ENCODE measurements around the gene OTULIN.
A peak's percentile ranks its signal among the peaks of the same experiment; 100 is the strongest.

The OTULIN gene

DNA sequence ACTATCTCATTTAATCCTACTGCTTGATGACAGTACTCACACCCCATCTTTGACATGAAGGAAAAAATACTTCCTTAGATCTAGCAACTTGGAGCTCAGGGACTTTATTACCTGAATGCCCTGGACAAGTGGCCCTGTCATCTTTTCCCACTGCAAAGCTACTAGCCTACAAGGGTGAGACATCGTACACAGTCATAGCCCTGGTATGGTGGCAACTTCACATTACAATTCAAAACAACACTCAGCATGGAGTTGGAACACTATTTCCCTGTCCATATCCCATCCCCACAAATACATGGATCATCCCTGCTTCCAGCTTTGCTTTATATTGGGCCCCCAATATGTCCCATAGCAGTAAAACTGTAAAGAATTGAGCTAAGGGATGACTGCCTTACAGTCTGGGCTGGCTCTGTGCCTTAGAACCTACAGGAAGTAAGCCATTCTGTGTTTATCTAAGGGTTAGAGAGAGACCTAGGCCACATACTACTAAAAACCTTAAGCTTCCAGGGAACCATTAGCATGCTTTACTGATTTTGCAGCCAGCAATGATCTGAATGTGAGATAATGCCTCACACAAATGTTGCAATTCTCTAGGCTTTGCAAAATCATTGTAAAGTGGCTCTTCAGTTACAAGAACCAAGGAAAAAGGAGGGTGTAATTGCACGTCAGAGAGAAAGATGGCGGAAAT lies 55.9 kb downstream of the OTULIN start:
- H3K36me3 ChIP-seq (ENCODE audit: control insufficient read depth, insufficient read depth, low read length): no peaks in the 10 kb centered on the region
- H3K27me3 ChIP-seq (ENCODE audit: control insufficient read depth, insufficient read depth, low read length): no peaks in the 10 kb centered on the region
- no peak overlapping the region for H3K27ac ChIP-seq (ENCODE audit: low read length)
- no peak for DNase-seq (ENCODE audit: low read depth, low spot score)
- H3K9me3 ChIP-seq (ENCODE audit: control insufficient read depth, insufficient read depth, low read length): no peaks in the 10 kb centered on the region
- WGBS (ENCODE audit: insufficient coverage, insufficient read length): no CpG with 5 or more reads among the region's 3 CpGs
- H3K4me3 ChIP-seq (ENCODE audit: low read length): no peak overlapping the region
- no peaks in the 10 kb centered on the region for H3K4me1 ChIP-seq (ENCODE audit: control insufficient read depth, insufficient read depth, low read length)

DNA sequence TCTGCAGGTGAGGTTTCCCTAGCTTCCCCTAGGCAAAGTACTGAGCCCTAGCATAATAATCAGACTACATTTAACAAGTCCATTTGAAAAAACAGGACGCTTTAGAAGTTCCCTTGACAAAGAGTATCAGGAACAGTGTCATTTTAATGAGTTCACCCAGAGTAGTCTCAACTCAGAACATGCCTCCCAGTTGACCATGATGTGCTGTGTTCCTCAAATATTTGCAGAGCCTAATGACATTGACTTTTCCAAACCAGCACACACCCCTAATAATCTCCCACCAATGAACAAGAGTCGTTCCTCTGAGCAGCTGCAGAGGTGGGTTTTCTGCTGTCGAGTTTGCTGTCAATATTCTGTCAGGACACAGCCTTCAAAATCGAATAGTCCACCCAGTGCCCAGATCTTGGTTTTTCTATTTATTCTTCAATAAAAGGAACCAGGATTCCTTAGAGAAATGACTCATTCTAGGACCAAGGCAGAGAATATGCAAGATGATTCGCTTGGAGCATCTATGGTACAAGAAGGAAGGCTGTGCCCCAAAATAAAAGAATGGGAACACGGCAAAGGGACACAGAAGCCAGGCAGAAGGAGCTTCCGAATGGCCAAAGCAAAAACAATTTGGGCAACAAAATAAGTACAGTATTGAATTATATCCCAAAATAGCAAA lies 57.6 kb downstream of the OTULIN start:
- Histone ChIP-seq H3K4me1 (ENCODE audit: control insufficient read depth, insufficient read depth, low read length) (no peaks in the 10 kb centered on the region; the same call in 1 of the 2 replicates), H3K27me3 (ENCODE audit: control insufficient read depth, insufficient read depth, low read length) (no peaks in the 10 kb centered on the region), H3K4me3 (ENCODE audit: low read length) (no peak overlapping the region), H3K9me3 (ENCODE audit: control insufficient read depth, insufficient read depth, low read length) (no peaks in the 10 kb centered on the region), H3K36me3 (ENCODE audit: control insufficient read depth, insufficient read depth, low read length) (no peaks in the 10 kb centered on the region), H3K27ac (ENCODE audit: low read length) (no peak overlapping the region)
- DNase-seq (ENCODE audit: low read depth, low spot score): no peak
- WGBS (ENCODE audit: insufficient coverage, insufficient read length): no CpG with 5 or more reads among the region's 7 CpGs

DNA sequence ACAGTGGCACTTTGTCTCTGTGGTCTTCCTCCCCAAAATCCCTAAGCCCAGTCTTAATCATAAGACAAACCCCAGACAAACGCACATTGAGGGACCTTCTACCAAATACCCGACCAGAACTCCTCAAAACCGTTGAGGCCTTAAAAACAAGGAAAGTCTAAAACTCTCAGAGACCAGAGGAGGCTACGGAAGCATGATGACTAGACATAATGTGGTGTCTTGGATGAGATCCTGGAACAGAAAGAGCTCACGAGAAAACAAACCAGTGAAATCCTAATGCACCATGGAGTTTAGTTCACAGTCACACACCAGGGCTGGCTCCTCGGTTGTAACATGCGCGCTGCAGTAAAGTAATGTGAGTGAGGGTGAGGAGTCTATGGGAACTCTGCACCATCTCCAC lies 58.4 kb downstream of the OTULIN start:
- H3K4me3 ChIP-seq (ENCODE audit: low read length): no peak overlapping the region
- H3K9me3 ChIP-seq (ENCODE audit: control insufficient read depth, insufficient read depth, low read length): no peaks in the 10 kb centered on the region
- no peak overlapping the region for H3K27ac ChIP-seq (ENCODE audit: low read length)
- H3K27me3 ChIP-seq (ENCODE audit: control insufficient read depth, insufficient read depth, low read length): no peaks in the 10 kb centered on the region
- H3K4me1 ChIP-seq (ENCODE audit: control insufficient read depth, insufficient read depth, low read length): peaks cover 3% of the 10 kb centered on the region; the same call in 1 of the 2 replicates
- no peak for DNase-seq (ENCODE audit: low read depth, low spot score)
- H3K36me3 ChIP-seq (ENCODE audit: control insufficient read depth, insufficient read depth, low read length): no peaks in the 10 kb centered on the region
- WGBS (ENCODE audit: insufficient coverage, insufficient read length): no CpG with 5 or more reads among the region's 8 CpGs

DNA sequence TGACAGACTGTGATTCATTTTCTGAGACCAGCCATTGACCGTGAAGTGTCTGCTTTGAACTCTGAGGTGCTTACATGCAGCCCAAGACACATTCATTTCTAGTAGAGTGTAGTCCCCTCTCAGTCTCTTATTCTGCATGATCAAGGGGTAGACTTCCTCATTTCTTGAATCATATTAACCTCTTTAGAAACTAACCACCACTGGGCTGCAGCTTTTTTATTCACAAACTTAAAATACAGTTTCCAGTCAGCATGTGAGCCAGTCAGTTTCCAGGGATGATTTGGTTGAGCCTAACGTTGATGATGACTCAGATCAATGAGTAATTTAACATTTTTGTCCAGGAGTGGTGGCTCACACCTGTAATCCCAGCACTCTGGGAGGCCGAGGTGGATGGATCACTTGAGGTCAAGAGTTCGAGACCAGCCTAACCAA lies 59.2 kb downstream of the OTULIN start:
- WGBS (ENCODE audit: insufficient coverage, insufficient read length): no CpG with 5 or more reads among the region's 4 CpGs
- H3K27me3 ChIP-seq (ENCODE audit: control insufficient read depth, insufficient read depth, low read length): no peaks in the 10 kb centered on the region
- DNase-seq (ENCODE audit: low read depth, low spot score): no peak

DNA sequence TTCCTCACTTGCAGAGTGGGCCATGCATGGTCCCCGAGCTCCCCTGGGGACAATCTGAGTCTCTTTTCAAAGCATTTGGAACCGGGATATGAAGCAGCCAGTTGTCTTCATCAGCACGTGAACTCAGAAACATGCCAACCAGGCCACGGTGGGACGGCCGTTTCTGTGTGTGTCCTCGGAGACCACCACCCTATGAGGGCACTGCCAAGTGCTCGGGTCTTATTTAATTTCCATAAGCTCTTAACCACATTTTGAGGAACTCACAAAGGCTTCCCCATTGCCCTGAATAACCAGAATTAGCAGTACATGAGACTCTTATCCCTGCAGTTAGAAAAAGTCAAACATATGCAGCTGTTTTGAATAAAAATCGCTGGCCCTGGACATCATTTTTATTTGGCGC lies 60.1 kb downstream of the OTULIN start:
- no CpG with 5 or more reads among the region's 10 CpGs for WGBS (ENCODE audit: insufficient coverage, insufficient read length)
- no peak overlapping the region for H3K4me3 ChIP-seq (ENCODE audit: low read length)
- no peaks in the 10 kb centered on the region for H3K36me3 ChIP-seq (ENCODE audit: control insufficient read depth, insufficient read depth, low read length)
- H3K27me3 ChIP-seq (ENCODE audit: control insufficient read depth, insufficient read depth, low read length): no peaks in the 10 kb centered on the region
- H3K27ac ChIP-seq (ENCODE audit: low read length): no peak overlapping the region
- no peak for DNase-seq (ENCODE audit: low read depth, low spot score)
- H3K4me1 ChIP-seq (ENCODE audit: control insufficient read depth, insufficient read depth, low read length): peaks cover 7% of the 10 kb centered on the region
- no peaks in the 10 kb centered on the region for H3K9me3 ChIP-seq (ENCODE audit: control insufficient read depth, insufficient read depth, low read length)

More for the DNA sequence above, 59.2 kb downstream of the OTULIN start:
- H3K4me1 ChIP-seq (ENCODE audit: control insufficient read depth, insufficient read depth, low read length): peaks cover 6% of the 10 kb centered on the region
- H3K9me3 ChIP-seq (ENCODE audit: control insufficient read depth, insufficient read depth, low read length): no peaks in the 10 kb centered on the region
- no peaks in the 10 kb centered on the region for H3K36me3 ChIP-seq (ENCODE audit: control insufficient read depth, insufficient read depth, low read length)
- no peak overlapping the region for H3K4me3 ChIP-seq (ENCODE audit: low read length)
- no peak overlapping the region for H3K27ac ChIP-seq (ENCODE audit: low read length)

DNA sequence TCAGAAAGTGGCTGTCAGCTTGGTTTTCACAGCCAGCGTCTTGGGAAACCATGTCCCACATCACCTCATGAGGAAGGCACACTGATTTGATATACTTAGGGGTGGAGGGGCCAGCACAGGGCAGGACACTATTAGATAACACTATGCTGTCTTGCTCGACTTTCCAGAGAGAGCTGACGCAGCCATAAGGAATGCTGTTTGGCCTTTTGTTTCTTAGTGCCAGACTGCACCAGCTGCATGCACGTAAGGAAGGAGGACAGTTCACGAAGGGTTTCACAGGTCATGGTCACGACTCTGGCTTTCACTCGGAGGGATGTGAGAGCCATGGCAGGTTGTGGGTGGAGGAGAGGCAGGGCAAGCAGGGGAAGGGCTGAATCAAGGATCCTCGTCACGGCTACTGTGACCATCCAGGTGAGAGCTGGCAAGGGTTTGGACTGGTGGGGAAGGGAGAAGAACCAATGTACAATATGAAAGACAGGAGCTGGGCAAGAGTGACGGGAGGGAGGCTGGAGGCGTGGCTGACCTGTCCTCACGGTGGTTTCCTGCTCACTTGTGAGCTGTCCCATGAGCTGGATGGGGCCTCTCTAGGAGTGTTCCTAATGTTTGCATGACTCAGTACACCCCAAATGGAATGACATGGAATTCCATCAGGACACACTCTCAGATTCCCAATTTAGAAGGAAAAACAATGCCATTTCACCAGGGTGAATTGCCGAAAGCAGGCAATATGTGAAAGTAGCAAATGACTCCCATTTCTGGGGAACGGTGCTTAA lies 61.7 kb downstream of the OTULIN start:
- no peak for DNase-seq (ENCODE audit: low read depth, low spot score)

DNA sequence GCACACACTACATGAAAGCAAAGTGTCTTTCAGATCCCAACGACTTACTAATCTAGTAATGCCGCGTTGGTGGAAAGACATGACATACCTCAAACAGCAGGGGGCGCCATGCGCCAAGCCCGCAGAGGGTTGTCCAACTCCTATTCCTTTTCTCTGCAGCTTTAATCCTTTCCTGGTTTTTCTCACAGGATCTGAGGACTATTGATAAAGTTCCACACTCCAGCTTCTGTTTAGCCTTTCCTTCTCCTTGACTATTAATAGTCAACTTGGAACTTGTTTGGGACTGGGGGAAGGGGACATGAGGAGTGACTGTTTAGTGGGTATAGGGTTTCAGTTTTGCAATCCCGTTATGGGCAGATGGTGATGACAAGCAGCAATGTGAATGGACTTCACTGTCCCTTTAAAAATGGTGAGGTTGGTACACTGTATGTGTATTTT lies 62.9 kb downstream of the OTULIN start:
- peaks cover 8% of the 10 kb centered on the region for H3K4me1 ChIP-seq (ENCODE audit: control insufficient read depth, insufficient read depth, low read length)
- H3K27me3 ChIP-seq (ENCODE audit: control insufficient read depth, insufficient read depth, low read length): no peaks in the 10 kb centered on the region
- no peak overlapping the region for H3K27ac ChIP-seq (ENCODE audit: low read length)
- DNase-seq (ENCODE audit: low read depth, low spot score): peak; percentile 54
- no peaks in the 10 kb centered on the region for H3K9me3 ChIP-seq (ENCODE audit: control insufficient read depth, insufficient read depth, low read length)
- no CpG with 5 or more reads among the region's 7 CpGs for WGBS (ENCODE audit: insufficient coverage, insufficient read length)
- no peak overlapping the region for H3K4me3 ChIP-seq (ENCODE audit: low read length)
- H3K36me3 ChIP-seq (ENCODE audit: control insufficient read depth, insufficient read depth, low read length): no peaks in the 10 kb centered on the region

More for the DNA sequence above, 61.7 kb downstream of the OTULIN start:
- H3K27ac ChIP-seq (ENCODE audit: low read length): no peak overlapping the region
- no peaks in the 10 kb centered on the region for H3K36me3 ChIP-seq (ENCODE audit: control insufficient read depth, insufficient read depth, low read length)
- WGBS (ENCODE audit: insufficient coverage, insufficient read length): no CpG with 5 or more reads among the region's 14 CpGs
- H3K27me3 ChIP-seq (ENCODE audit: control insufficient read depth, insufficient read depth, low read length): no peaks in the 10 kb centered on the region
- H3K4me1 ChIP-seq (ENCODE audit: control insufficient read depth, insufficient read depth, low read length): peaks cover 8% of the 10 kb centered on the region
- H3K9me3 ChIP-seq (ENCODE audit: control insufficient read depth, insufficient read depth, low read length): no peaks in the 10 kb centered on the region
- no peak overlapping the region for H3K4me3 ChIP-seq (ENCODE audit: low read length)

DNA sequence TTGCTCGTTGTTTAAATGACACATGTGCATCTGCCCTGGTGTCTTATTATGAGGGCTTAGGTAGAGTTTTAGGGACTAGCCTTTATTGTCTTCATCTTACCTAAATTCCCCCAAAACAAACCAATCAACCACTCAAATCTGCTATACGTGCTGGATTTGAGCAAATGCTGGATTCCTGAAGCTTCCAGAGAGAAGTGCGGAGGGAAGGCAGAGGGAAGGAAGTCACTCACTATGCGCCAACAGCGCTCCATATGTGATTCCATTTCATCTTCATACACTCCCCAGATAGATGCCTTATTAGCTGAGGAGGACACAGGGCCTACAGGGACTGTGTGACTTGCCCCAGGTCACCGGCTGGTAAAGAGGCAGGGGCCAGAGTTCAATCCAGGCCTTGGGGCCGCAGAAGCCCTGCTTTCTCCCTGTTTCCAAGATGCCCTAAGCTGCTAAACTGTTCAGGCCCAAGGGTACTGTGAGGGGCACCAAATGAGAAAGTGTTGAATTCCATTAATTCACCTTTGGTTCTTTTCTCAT lies 63.5 kb downstream of the OTULIN start:
- no peaks in the 10 kb centered on the region for H3K36me3 ChIP-seq (ENCODE audit: control insufficient read depth, insufficient read depth, low read length)
- no peak for DNase-seq (ENCODE audit: low read depth, low spot score)
- no peaks in the 10 kb centered on the region for H3K9me3 ChIP-seq (ENCODE audit: control insufficient read depth, insufficient read depth, low read length)
- peaks cover 8% of the 10 kb centered on the region for H3K4me1 ChIP-seq (ENCODE audit: control insufficient read depth, insufficient read depth, low read length)
- no peak overlapping the region for H3K4me3 ChIP-seq (ENCODE audit: low read length)
- H3K27ac ChIP-seq (ENCODE audit: low read length): no peak overlapping the region
- WGBS (ENCODE audit: insufficient coverage, insufficient read length): no CpG with 5 or more reads among the region's 7 CpGs
- no peaks in the 10 kb centered on the region for H3K27me3 ChIP-seq (ENCODE audit: control insufficient read depth, insufficient read depth, low read length)

DNA sequence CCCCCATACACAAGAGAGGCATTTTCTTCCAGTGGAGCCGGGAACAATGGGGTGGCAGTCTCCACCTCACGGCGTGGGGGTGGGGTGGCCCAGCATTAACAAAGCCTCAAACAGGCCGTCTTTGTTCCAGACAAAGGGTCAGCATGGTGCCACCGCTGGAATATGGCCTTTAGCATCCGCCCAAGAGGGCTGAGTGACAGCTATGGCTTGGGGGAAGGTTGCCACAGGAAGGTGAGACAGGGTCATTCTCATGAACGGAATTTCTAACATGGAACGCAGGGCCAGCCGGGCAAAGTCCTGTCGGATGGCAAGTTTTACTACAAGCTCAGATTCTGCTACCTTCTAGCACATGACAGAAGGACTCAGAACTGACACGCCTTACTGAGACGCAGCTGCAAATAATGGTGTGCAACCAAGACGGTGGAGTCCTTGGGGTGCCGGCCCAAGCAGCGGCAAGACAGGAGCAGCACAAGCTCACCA lies 64.0 kb downstream of the OTULIN start:
- no peaks in the 10 kb centered on the region for H3K36me3 ChIP-seq (ENCODE audit: control insufficient read depth, insufficient read depth, low read length)
- peaks cover 8% of the 10 kb centered on the region for H3K4me1 ChIP-seq (ENCODE audit: control insufficient read depth, insufficient read depth, low read length)
- no peak overlapping the region for H3K4me3 ChIP-seq (ENCODE audit: low read length)
- DNase-seq (ENCODE audit: low read depth, low spot score): peak; percentile 82
- no peak overlapping the region for H3K27ac ChIP-seq (ENCODE audit: low read length)
- WGBS (ENCODE audit: insufficient coverage, insufficient read length): no CpG with 5 or more reads among the region's 15 CpGs
- no peaks in the 10 kb centered on the region for H3K27me3 ChIP-seq (ENCODE audit: control insufficient read depth, insufficient read depth, low read length)
- no peaks in the 10 kb centered on the region for H3K9me3 ChIP-seq (ENCODE audit: control insufficient read depth, insufficient read depth, low read length)
